Esophagus squamous epithelium (tissue), 4 donors: ENCODE results near the gene COQ5.

Experiments
- POLR2A ChIP-seq, 4 donors: fragments of 450-650 bp; IDR thresholded peaks; one replicate each; pipeline ENCODE4 v1.6.1; 2017; ENCODE audit warnings: antibody characterized with exemption in 4 of 4, mild to moderate bottlenecking in 4 of 4, moderate library complexity in 3 of 4
- TF ChIP-seq, protein P1 (sequence below), 6 experiments: fragments of 450-650 bp in 4 of 6; fragments of 200-600 bp in 2 of 6; sonication (generic) in 2 of 6; IDR thresholded peaks; one replicate each; pipeline ENCODE4 v1.5.1; 2016 to 2019; ENCODE audit warnings: antibody characterized with exemption in 6 of 6, mild to moderate bottlenecking in 4 of 6, moderate library complexity in 4 of 6

DNA sequence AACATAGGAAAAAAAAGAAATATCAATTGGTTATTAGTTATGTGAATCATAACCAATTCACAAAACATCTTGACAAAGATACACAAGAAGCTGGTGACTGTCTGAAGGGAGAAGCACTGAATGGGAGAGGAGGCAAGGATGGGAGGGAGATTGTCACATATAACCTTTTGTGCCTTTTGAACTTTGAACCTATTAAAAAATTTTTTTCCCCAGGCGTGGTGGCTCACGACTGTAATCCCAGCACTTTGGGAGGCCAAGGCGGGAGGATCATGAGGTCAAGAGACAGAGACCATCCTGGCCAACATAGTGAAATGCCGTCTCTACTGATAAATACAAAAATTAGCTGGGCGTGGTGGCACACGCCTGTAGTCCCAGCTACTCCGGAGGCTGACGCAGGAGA is 20.4 kb downstream of the COQ5 start:
- TF ChIP-seq, protein P1, sequence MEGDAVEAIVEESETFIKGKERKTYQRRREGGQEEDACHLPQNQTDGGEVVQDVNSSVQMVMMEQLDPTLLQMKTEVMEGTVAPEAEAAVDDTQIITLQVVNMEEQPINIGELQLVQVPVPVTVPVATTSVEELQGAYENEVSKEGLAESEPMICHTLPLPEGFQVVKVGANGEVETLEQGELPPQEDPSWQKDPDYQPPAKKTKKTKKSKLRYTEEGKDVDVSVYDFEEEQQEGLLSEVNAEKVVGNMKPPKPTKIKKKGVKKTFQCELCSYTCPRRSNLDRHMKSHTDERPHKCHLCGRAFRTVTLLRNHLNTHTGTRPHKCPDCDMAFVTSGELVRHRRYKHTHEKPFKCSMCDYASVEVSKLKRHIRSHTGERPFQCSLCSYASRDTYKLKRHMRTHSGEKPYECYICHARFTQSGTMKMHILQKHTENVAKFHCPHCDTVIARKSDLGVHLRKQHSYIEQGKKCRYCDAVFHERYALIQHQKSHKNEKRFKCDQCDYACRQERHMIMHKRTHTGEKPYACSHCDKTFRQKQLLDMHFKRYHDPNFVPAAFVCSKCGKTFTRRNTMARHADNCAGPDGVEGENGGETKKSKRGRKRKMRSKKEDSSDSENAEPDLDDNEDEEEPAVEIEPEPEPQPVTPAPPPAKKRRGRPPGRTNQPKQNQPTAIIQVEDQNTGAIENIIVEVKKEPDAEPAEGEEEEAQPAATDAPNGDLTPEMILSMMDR (IDR thresholded peaks at IDR 0.05), result no peak
- TF ChIP-seq POLR2A (IDR thresholded peaks at IDR 0.05), result no peak
